HG03520 (cell line): Measurements from ENCODE around the gene BBS2.
"Not testable (repeated sequence)": the region's sequence is repeated elsewhere in the genome, so short reads cannot be mapped to it uniquely, and the experiment has no call there.

ENCODE experiments used
- ATAC-seq: cut with Tn5 transposase; IDR thresholded peaks from one replicate; pipeline ENCODE4 v1.9.1; 2021; ENCODE audit warnings: mild to moderate bottlenecking, moderate library complexity; ENCODE audit not compliant: unreplicated experiment

BBS2 gene

DNA sequence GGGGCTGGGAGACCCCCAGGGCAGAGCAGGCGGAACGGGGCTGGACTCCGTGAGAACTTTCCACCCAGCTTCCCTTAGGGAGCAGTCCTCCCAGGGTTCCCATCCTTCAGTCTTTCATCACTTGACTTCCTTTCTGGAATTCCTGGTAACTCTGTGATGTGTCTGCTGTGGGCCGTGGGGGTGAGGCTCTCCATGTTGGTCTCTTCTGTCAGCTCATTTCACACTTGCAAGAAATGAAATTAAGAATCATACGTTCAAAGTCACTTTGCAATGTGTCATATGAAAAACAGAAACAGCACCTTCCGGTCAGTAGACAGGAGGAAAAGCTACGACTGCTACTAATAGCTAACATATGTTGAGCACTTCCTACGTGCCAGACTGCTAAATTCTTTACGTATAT, 5.4 kb upstream of the BBS2 start:
- no peak for ATAC-seq

DNA sequence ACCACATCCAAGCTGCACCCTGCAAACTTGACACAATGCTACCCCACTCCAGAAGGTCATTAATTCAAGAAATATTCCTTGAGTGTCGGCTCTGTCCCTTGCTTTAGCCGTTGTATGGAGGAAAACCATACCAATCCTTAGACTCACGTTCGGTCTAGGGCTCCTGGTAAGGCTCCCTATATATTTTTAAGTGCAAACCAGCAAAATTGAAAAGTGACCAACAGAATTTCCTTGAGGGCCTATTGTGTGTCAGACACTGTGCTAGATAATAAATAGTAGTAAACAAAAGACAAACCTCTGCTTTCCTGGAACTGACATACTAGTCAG, 390 bp upstream of the BBS2 start:
- no peak for ATAC-seq

DNA sequence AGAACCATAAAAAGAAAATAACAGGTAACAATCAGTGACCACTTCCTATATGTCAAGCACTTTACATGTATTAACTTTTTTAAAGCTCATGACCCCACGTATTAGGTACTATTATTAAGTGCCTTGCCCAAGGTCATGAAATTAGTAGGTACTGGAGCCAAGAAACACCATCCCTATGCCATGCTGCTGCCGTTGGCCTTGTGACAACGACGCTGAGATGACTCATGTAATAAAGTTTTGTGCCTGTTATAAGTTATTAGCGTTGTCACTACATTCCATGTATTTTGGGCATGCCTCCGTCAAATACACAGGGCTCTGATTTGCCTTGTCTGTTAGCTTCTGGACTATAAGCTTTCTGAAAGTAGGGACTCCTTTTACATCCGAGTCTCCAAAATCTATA, 1.4 kb downstream of the BBS2 start:
- ATAC-seq, result no peak

DNA sequence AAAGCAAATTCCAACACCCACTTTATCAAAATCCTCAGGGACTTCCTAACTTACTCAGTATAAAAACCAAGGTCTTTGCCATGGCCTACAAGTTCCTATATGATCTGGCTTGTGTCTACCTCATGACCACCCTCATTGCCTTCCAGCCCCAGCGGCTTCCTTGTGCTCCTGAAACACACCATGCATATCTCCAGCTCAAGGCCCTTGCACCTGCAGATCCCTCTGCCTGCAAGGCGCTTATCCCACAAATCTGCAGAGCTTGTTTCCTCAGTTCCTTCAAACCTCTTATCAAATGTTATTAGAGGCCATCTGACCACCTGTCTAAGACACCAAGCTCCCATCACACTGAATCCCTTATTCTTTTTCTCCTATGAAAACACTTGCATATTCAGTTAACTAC, 2.6 kb downstream of the BBS2 start:
- ATAC-seq, result no peak

DNA sequence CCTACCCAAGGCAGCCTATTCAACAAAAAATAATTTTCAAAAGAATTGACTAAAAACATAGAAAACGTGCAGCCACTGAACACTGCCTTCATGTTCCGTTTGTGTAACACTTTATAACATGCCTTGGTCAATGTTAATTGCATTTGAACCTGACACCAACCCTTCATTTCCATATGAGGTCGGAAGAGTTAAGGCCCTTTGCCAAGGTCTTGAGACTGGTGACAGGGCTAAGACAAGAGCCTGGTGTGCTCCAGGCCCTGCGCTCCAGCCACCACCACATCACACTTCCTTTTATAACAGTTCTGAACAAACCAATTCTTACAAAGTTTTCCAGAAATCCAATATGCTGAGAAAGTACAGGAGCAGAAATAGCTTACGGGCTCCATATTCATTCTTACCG, 4.2 kb downstream of the BBS2 start:
- ATAC-seq, result no peak

DNA sequence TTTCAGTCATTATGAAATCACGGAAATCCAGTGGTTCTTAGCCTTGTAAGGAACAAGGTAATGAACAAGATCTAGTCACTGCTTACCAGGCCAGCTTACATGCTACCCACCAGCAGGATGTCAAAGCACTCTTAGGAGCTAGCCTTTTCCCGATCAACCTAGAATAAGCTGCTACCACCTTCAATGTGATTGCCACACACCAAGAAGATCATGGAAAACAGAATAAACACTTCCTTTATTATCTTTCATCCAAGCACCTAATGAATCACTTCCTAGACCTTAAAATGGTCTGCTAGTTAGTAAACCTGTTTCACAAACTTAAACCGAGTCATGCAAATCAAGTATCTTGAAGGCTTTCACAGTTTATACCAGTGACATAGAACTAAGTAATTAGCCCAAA, 5.0 kb downstream of the BBS2 start:
- no peak for ATAC-seq

DNA sequence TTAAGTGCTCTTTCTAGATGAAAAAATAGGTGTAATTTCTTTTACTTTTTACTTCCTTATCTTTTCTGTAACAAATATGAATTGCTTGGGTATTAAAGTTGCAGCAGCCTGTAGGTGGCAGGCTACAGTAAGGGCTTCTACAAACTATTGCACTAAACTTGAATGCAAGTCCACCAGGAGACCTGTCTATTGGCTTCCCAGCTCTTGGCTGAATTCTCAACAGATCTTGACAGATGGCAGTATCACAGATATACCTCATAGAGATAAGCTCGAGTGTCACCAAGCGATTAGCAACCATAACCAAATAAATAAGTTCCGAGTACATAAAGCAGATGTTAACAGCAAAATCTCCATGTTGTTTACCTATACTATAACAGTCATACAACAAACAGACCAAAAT, 5.9 kb downstream of the BBS2 start:
- ATAC-seq, result no peak

DNA sequence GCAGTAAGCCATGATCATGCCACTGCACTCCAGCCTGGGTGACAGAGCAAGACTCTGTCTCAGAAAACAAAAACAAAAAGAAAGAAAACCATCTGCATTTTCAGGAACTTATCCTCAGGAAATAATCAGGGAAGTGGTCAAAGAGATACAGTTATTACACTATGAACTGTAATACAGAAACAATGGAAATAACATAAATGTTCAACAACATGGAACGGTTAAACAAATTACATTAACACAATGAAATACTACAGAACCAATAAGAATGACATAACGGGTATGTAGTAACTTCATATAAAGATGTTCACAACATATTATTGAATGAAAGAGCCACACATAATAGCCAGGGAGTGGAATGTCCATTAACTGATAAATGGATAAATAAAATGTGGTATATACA, 6.7 kb downstream of the BBS2 start:
- ATAC-seq, result no peak

DNA sequence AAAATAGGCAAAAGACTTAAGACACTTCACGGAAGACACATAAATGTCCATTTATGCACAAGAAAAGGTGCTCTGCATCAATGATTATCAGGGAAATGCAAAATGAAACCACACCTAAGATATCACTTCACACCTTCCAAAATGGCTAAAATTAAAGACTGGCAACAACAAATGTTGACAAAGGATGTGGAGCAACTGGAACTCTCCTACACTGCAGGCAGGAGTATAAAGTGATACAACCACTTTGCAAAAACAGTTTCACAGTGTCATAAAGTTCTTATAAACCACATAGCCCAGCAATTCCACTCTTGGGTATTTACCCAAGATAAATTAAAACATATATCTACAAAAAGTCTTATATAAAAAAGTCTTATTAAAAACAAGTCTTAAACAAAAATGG, 7.8 kb downstream of the BBS2 start:
- ATAC-seq, result no peak

DNA sequence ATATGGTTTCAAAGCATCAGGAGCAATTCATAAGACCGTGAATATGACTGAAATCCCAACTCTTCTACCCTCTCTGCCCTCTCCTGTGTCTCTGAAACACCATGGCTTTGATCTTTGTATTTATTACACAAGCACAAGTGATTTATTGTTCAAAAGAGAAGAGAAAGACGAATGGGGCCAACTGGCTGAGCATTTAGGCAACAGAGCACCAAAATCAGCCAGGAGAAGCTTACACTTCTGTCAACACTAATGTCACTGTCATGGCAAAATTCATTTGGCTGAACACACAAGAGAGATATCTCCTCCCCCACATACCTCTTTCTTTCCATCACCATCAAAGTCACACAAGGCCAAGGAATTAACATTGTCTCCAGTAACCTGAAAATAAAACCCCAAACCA, 9.3 kb downstream of the BBS2 start:
- ATAC-seq, result no peak

DNA sequence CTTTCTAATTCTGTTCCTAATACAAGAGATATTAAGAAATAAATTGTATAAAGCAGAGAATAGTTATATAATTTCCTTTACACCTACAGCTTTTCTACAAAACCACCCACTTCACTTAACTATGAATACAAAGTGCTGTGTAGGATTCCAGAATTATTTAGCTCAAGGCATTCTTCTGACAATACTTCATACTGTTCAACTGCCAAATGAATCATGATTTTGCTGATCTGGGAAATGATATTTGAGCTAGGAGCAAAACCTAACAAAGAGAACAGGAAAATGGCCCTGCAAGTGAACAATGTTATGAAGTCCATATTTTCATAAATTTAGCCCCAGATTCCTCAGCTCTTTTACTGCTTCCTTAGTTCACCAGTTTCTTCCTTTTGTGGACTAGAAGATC, 12.9 kb downstream of the BBS2 start:
- ATAC-seq, result no peak

DNA sequence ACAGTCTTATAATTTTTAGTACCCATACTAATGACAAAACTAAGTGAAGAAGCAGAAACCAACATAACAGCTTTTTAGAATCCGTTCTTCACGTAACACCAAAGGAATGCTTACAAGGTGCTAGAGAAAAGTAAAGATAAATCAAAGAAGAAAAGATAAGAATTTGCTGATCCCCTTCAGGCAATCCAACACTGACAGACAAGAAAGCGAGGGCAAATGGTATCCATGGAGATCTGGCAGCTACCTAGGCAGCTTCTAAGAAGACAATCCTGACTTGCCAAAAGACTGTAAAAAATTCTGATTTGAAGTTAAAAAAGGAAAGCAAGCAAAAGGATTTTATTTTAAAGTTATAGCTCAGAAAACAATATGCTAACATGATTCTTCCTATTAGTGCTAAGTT, 14.6 kb downstream of the BBS2 start:
- no peak for ATAC-seq

DNA sequence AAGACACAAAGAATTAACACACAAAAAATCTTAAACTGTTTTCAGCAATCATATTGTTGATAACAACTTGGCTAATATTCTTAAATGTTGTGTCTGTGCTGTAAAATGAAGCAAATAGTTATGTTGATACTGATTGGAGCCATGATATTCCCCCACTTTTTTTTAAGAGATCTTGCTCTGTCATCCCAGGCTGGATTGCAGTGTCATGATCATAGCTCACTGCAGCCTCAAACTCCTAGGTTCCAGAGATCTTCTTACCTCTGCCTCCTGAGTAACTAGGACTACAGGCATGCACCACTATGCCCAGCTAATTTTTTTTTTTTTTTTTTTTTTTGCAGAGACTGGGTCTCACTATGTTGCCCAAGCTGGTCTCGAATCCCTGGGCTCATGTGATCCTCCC, 26.0 kb downstream of the BBS2 start:
- ATAC-seq, result no peak

DNA sequence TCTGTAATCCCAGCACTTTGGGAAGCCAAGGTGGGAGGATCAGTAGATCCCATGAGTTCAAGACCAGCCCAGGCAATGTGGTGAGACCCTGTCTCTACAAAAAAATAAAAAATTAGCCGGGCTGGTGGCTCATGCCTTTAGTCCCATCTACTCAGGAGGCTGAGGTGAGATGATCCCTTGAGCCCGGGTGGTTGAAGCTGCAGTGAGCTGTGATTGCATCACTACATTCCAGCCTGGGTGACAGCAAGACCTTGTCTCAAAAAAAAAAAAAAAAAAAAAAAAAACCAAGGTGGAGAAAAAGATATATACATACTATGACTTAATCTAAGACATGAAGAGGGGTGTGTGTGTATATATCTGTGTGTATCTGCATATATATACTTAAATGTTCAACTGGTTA, 26.7 kb downstream of the BBS2 start:
- no peak for ATAC-seq

DNA sequence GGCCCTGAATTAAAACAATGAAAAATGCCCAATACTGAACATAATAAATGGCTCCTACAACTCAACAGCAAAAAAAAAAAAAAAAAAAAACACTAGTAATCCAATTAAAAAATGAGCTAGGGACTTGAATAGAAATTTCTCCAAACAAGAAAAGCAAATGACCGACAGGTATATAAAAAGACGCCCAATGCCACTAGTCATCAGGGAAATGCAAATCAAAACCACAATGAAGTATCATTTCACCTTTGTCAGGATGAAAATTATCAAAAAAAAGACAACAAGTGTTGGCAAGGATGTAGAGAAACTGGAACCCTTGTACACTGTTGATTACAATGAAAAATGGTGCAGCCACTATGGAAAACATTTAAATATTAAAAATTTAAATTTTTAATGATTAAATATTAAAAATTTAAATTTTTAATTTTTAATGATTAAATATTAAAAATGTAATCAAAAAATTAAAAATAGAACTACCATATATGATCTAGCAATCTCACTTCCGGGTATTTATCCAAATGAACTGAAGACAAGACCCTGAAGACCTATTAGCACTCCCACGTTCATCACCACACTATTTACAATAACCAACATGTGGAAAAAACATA, 28.1 kb downstream of the BBS2 start:
- no peak for ATAC-seq

DNA sequence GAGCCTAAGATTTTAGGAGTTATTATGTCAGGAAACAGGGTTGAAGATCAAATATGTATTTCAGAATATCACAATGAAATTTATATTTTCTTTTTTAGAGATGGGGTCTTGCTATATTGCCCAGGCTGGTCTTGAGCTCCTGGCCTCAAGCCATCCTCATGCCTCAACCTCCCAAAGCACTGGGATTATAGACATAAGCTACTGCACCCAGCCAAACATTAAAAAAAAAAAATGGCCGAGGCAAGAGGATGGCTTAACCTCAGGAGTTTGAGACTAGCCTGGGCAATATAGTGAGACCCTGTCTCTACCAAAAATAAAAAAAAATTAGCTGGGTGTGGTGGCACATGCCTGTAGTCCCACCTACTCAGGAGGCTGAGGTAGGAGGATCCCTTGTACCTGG, 31.0 kb downstream of the BBS2 start:
- not testable (repeated sequence) for ATAC-seq

DNA sequence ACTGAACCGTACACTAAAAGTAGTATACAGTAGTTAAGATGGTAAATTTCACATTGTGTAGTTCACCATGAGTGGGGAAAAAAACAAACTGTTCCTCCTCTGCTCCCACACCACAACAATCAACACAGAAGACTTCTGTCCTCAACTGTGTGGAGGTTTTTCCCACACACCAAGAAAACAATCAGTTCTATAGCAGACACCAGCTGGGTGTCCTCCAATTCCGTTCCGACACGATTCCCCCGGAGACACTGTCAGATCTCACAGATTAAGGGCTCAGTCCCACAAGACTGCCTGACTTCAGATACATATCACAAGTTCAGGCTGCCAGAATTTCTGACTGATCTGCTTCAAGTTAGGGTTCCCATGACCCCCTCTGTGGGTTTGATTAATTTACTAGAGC, 31.8 kb downstream of the BBS2 start:
- ATAC-seq, result no peak

DNA sequence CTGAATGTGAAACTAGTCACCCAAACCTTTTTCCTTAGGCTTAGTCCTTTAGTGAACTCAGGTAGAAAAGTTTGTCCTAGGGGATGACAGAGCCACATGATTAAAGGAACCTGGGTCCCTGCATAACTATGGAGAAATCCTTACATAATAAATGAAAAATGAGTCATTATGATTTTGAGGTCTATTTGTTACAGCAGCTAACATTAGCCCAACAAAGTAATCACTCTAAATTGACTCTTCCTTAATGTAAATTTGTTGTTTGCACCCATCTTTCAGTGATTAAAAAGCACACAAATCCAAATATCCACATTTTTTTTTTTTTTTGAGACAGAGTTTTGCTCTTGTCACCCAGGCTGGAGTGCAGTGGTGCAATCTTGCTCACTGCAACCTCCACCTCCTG, 36.4 kb downstream of the BBS2 start:
- ATAC-seq, result no peak

DNA sequence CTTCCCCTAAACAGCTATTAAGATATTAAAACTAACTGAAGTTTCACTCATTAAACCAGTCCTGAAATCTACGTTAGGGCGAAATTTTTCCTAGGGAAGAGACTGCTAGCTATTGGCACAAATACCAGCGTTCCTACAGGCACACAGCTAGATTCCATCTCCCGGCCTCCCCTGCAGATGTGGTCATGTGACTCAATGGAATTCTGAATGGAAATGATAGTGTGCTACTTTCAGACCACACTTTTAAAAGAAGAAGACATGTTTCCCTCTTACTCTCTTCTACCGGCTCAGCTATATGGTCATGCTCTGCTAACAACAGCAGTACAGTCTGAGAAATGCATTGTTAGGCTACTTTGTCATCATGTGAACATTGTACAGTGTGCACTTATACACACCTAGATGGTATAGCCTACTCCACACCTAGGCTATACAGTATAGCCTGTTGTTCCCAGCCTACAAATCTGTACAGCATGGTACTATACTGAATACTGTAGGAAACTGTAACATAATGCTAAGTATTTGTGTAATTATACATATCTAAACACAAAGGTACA, 37.1 kb downstream of the BBS2 start:
- no peak for ATAC-seq

DNA sequence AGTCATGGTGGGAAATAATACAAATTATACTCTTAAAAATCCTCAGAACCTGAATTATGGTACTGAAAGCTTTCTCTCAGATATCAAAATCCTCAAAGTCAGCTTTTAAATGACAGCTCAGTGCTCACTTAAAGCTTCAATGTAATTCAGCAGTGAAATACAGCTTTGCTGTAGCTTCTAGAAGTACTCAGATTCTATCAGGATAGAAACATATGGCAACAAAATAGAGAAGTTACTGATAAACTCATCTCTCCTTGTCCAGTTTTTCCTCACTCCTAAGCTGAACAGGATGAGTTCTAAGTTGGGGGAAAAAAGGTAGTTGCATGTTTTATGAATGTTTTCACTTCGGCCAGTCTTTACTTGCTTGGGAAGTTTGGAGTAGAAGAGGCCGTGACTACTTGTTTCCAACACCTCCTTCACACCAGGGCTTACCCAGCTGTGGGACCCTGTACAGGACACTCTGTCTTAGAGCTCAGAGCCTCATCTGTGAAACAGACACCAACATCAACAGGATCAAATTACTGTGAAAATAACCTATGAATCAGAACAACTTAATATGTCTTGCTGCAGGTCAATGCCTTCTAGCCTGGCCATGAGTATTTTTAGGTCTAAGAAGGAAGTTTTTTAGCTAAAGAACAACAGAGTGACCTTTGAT, 38.2 kb downstream of the BBS2 start:
- no peak for ATAC-seq

DNA sequence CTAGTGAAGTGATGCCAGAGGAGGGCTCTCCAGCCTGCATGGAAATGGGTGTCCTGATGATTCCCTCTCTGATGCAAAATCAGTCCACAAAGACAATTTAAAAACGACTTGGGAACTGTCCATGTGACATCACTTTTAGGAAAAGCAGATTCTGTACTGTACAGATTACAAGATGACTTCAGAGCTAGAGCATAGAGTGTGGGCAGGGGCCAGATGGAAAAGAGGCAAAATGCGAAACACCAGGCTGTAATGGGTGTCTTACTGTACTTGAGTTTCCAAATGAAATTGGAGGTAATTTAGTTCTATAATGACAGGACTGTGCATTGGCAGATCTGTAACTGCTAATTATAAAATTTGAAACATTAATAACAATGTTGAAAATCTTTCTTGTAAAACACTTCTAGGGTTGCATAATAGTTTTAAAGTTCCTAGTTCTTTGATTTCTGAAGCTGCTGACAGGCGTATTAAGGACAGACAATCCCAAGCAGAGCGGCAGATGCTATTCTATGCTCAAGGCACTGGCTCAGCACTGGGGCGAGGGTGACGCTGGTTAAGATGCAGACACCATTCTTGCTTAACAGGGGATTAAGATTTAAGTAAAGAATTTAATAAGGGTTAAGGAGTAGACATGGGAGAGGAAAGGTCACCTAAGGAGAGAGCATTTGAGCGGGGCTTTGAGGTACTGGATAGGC, 38.9 kb downstream of the BBS2 start:
- no peak for ATAC-seq

DNA sequence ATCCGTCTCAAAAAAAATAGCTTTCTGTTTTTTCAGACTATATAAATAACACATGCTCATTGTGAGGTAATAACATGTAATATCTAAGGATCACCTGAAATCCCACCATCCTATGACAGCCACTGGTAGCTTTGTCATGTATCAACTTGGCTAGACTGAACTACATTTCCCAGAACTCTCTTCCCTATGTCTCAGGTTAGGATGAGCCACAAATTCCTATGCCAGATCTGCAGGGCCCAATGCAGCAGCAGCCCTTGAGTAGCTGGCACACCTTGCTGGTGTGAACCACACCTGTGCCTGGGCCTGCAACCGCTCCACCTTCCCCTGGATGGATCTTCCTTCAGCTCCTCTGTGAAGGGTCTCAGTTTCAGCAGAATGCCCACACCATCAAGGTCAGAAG, 40.4 kb downstream of the BBS2 start:
- no peak for ATAC-seq
